T-helper 1 cell (primary cell): Measurements from ENCODE around the gene TAS2R14.

Source experiments
- DNase-seq, 5 donors: peaks; one replicate each; pipeline ENCODE4 v3.0.0-alpha.2; 2012 to 2020

Gene TAS2R14

DNA sequence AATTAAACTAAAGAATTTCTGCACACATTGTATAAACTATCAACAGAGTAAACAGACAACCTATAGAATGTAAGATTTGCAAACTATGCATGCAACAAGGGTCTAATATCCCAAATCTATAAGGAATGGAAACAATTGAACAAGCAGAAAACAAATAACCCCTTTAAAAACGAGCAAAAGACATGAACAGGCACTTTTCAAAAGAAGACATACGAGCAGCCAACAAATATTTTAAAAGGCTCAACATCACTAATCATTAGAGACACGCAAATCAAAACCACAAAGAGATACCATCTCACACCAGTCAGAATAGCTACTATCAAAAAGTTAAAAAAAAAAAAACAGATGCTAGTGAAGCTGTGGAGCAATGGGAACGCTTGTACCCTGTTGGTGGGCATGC, 34.4 kb downstream of the TAS2R14 start:
- DNase-seq: no peak

DNA sequence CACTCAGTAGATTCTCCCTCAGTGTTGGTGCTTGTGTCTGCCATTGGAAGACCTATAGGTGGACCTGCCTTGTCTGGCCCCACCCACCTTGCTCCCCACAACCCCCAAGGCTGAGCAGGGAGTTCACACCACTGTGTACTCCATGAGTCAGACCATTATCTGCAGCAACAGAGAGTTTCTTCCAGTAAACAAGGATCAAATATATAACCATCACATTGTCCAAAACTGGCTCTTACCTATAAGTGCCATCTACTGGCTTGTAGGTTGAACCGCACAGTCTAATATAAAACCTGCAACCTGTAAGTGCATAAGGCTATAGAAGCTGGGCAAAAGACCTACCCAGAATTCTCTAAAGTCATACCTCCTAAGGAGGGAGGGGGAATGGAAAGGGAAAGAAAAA, 37.6 kb downstream of the TAS2R14 start:
- DNase-seq: no peak

DNA sequence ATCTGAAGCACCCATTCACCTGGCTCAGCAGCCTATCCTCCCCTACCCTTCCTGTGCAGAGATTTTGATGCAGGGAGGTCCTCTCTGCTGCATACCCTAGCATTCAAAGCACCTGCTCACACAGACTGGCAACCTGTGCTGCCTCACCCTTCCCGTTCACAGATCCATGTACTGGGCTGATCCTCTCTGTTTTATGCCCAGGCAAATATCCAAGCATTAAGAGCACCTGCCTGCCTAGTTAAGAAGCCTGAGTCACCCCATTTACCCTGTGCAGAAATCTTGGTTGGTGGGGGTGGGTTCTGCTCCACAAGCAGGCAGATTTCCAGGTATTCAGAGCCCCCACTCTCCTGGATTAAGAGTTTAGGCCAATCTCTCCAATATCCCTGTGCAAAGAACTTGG, 38.1 kb downstream of the TAS2R14 start:
- no peak for DNase-seq

DNA sequence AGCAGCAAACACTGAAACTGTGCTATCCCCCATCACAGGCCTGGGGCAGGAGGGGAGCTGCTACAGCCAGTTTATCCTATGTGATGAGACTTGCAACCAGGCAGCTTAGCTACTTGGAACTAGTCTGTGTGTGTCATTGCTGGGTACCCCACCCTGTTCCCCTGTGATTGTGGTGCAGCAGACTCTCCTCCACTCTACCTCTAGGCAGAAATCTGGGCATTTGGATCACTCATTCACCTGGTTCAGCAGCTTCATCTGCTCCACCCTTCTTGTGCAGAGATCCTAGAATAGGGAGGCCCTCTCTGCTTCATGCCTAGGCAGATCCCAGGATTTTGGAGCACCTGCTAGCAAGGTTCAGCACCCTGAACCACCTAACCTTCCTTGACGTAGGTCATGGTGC, 38.5 kb downstream of the TAS2R14 start:
- DNase-seq: no peak

DNA sequence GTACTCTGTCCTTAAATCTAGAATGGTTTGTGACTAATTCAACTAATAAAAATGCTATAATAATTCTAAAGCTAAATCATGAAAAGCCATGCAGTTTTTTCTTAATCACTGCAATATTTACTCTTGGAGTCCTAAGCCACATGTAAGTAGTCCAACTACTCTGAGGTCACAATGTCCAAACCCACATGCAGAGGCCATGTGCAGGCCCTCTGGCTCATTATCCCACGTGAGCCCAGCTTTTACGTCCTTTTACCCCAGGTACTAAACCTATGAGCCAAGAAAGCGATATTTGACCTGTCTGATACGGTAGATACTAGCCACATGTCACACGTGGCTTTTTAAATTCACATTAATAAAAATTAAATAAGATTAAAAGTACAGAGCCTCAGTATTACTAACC, 42.2 kb downstream of the TAS2R14 start:
- no peak for DNase-seq

DNA sequence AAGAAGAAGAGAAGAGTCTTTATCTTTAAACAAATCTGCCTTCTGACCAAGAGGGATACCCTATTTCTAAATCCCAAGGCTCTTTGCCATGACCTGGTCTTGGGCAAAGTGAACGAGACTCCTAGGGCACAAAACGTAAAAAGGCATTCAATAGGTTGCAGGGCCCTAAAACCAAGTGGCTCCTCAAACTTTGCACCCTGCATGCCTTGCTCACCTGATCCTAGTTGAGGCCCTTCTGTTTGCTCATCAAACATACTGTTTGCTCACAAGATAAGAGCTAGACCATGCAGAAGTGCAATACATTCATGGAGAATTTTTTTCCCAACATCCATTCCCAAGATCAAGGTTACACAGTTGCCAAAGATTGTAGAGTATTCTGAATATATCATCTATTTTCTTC, 47.1 kb downstream of the TAS2R14 start:
- DNase-seq: no peak

DNA sequence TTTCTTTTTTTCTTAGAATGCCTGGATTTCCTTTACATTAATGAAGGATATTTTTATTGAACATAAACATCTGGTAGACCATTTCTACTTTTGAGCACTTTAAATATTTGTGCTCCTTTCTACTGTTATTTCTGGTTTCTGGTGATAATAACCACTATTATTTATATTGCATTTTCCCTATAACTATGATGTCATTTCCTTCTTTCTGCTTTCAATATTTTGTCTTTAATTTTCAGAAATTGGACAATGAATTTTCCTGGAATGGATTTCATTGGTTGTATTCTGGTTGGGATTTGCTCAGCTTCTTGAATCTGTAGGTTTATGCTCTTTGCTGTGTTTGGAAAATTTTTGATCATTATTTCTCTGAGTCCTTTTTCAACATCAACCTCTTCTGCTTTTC, 49.8 kb downstream of the TAS2R14 start:
- no peak for DNase-seq
